Thoracic aorta (tissue), 2 donors: Measurements from ENCODE around the gene CD109. TPM values are rescaled to one million over a fixed set of nuclear protein-coding genes. Genes with fewer than 3 reads are reported as not detected.

Experiments
- ATAC-seq: fragments of 150-250 bp; one replicate; pipeline ENCODE4 v1.8.0; 2017; ENCODE audit warnings: low read depth; ENCODE audit not compliant: insufficient number of reproducible peaks, low FRiP score
- DNase-seq: peaks from one replicate; pipeline ENCODE4 v3.0.0-alpha.2; 2020; ENCODE audit warnings: low spot score
- H3K27ac ChIP-seq, 2 donors: fragments of 200-600 bp; sonication (generic); 1 replicate in 1 of 2; 2 replicates in 1 of 2; pipeline ENCODE4 v1.5.1; 2016; ENCODE audit warnings: mild to moderate bottlenecking in 2 of 2, moderate library complexity in 2 of 2
- H3K27me3 ChIP-seq: fragments of 200-600 bp; sonication (generic); replicated peaks from 2 replicates; pipeline ENCODE4 v1.6.0; 2016; ENCODE audit warnings: mild to moderate bottlenecking; ENCODE audit not compliant: insufficient read depth
- H3K36me3 ChIP-seq: fragments of 200-600 bp; sonication (generic); one replicate; pipeline ENCODE4 v1.5.1; 2016
- H3K4me1 ChIP-seq, 2 donors: fragments of 200-600 bp; sonication (generic); 1 replicate in 1 of 2; 2 replicates in 1 of 2; pipeline versions ENCODE4 v1.5.1 to v1.6.0; 2016; ENCODE audit warnings: low read depth in 2 of 2, mild to moderate bottlenecking in 1 of 2; ENCODE audit not compliant: control insufficient read depth in 1 of 2
- H3K4me3 ChIP-seq: fragments of 200-600 bp; sonication (generic); 2 replicates; pipeline ENCODE4 v1.5.1; 2016; ENCODE audit warnings: mild to moderate bottlenecking
- H3K9me3 ChIP-seq: fragments of 200-600 bp; sonication (generic); 2 replicates; pipeline ENCODE4 v1.5.1; 2016
- CTCF ChIP-seq: fragments of 200-600 bp; sonication (generic); IDR thresholded peaks from one replicate; pipeline ENCODE4 v1.5.1; 2019; ENCODE audit warnings: antibody characterized with exemption
- total RNA-seq, 2 donors: library from RNA; depleted of rRNA; stranded (reverse); fragments of >200 nt; gene quantifications; one replicate each; pipeline versions ENCODE4 v1.1.0 to v1.2.3, GENCODE V29; 2016

The CD109 gene
- total RNA-seq, 2 donors from 2014 or later = 12.6 to 21.3 TPM

- TF ChIP-seq CTCF = no peak
- Histone ChIP-seq H3K4me1 (peaks cover 0 to 5% of the 10 kb centered on the region in 2 donors), H3K4me3 (no peak overlapping the region), H3K36me3 (peaks cover 4% of the 10 kb centered on the region), H3K9me3 (no peaks in the 10 kb centered on the region), H3K27me3 (no peaks in the 10 kb centered on the region), H3K27ac (no peak overlapping the region)
- ATAC-seq (no peak), DNase-seq (no peak)
Measured at GRCh38 chr6:73702444-73702843, 6.4 kb downstream of the CD109 start.

- H3K27me3 ChIP-seq = no peaks in the 10 kb centered on the region
- H3K36me3 ChIP-seq = peaks cover 4% of the 10 kb centered on the region
- DNase-seq = no peak
- no peak for TF ChIP-seq CTCF
- H3K9me3 ChIP-seq = no peaks in the 10 kb centered on the region
- ATAC-seq = no peak
- H3K4me1 ChIP-seq = no peaks in the 10 kb centered on the region
- H3K27ac ChIP-seq = no peak overlapping the region
- no peak overlapping the region for H3K4me3 ChIP-seq
Measured at GRCh38 chr6:73703466-73703865, 7.5 kb downstream of the CD109 start.

- no peak overlapping the region for H3K4me3 ChIP-seq
- DNase-seq = no peak
- TF ChIP-seq CTCF = no peak
Measured at GRCh38 chr6:73704260-73704659, 8.3 kb downstream of the CD109 start.

GRCh38 chr6:73704798-73705197, 8.8 kb downstream of the CD109 start:
- Histone ChIP-seq H3K36me3 (peaks cover 4% of the 10 kb centered on the region), H3K4me3 (no peak overlapping the region), H3K9me3 (no peaks in the 10 kb centered on the region), H3K4me1 (no peaks in the 10 kb centered on the region), H3K27me3 (no peaks in the 10 kb centered on the region), H3K27ac (no peak overlapping the region)
- no peak for ATAC-seq
- DNase-seq = no peak
- no peak for TF ChIP-seq CTCF

More at GRCh38 chr6:73704260-73704659, 8.3 kb downstream of the CD109 start:
- Histone ChIP-seq H3K27ac (no peak overlapping the region), H3K9me3 (no peaks in the 10 kb centered on the region), H3K36me3 (peaks cover 4% of the 10 kb centered on the region), H3K4me1 (no peaks in the 10 kb centered on the region), H3K27me3 (no peaks in the 10 kb centered on the region)
- ATAC-seq = no peak

- no peak for TF ChIP-seq CTCF
- ATAC-seq = no peak
Measured at GRCh38 chr6:73706971-73707370, 11.0 kb downstream of the CD109 start.

More at GRCh38 chr6:73706971-73707370, 11.0 kb downstream of the CD109 start:
- no peak overlapping the region for H3K4me3 ChIP-seq
- no peak for DNase-seq
- H3K4me1 ChIP-seq = no peaks in the 10 kb centered on the region
- H3K36me3 ChIP-seq = peaks cover 4% of the 10 kb centered on the region
- H3K27me3 ChIP-seq = no peaks in the 10 kb centered on the region
- no peaks in the 10 kb centered on the region for H3K9me3 ChIP-seq
- no peak overlapping the region for H3K27ac ChIP-seq
